ENCODE results near the gene C2orf69.

- TF ChIP-seq POLR2A (IDR thresholded peaks at IDR 0.05) (no peak), CTCF (IDR thresholded peaks at IDR 0.05) (no peak)
Observed at GRCh38 chr2:199928626-199929025, 17.5 kb downstream of the C2orf69 start.

Measured in Peyer's patch (tissue), 4 donors.